ENCODE data around the gene IREB2. TPM values are rescaled to one million over a fixed set of nuclear protein-coding genes. Genes with fewer than 3 reads are reported as not detected.
A peak's percentile ranks its signal among the peaks of the same experiment; 100 is the strongest.
"Not testable (repeated sequence)": the region's sequence is repeated elsewhere in the genome, so short reads cannot be mapped to it uniquely, and the experiment has no call there.

The IREB2 gene
- total RNA-seq, 2 donors from 2014 or later = 52.4 to 59.9 TPM

DNA sequence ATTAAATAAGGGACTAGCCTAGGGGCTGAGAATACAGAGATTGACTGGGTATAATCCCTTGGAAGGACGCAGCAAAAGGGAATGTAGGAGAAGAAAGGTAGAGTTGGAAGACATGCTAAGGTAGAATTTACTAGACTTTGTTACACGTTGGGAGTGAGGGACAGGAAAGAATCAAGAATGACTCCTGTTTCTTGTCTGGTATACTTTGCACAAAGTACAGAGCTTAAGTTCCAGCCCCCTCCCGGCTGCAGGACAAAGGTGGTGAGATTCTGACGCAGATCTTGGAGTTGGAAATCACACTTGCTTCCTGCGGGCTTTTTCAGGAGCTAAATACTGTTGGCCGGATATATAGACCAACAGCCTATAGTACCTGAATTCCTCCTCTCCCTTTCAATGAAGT is 70.3 kb downstream of the IREB2 start:
- H3K4me1 ChIP-seq = no peaks in the 10 kb centered on the region
- no peaks in the 10 kb centered on the region for H3K36me3 ChIP-seq
- TF ChIP-seq, protein P1, sequence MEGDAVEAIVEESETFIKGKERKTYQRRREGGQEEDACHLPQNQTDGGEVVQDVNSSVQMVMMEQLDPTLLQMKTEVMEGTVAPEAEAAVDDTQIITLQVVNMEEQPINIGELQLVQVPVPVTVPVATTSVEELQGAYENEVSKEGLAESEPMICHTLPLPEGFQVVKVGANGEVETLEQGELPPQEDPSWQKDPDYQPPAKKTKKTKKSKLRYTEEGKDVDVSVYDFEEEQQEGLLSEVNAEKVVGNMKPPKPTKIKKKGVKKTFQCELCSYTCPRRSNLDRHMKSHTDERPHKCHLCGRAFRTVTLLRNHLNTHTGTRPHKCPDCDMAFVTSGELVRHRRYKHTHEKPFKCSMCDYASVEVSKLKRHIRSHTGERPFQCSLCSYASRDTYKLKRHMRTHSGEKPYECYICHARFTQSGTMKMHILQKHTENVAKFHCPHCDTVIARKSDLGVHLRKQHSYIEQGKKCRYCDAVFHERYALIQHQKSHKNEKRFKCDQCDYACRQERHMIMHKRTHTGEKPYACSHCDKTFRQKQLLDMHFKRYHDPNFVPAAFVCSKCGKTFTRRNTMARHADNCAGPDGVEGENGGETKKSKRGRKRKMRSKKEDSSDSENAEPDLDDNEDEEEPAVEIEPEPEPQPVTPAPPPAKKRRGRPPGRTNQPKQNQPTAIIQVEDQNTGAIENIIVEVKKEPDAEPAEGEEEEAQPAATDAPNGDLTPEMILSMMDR (IDR thresholded peaks at IDR 0.05) = no peak
- H3K27ac ChIP-seq = no peak overlapping the region
- no peaks in the 10 kb centered on the region for H3K27me3 ChIP-seq
- peak overlapping the region; percentile 81 to 85 for H3K9ac ChIP-seq (ENCODE audit: low read depth in 2 of 2, low read length in 2 of 2)
- DNase-seq = peak; percentile 32
- H3K9me3 ChIP-seq = no peaks in the 10 kb centered on the region
- intact Hi-C loops (cut with DNase I) = no loop called here
- H3K4me3 ChIP-seq = peak overlapping the region; percentile 97

DNA sequence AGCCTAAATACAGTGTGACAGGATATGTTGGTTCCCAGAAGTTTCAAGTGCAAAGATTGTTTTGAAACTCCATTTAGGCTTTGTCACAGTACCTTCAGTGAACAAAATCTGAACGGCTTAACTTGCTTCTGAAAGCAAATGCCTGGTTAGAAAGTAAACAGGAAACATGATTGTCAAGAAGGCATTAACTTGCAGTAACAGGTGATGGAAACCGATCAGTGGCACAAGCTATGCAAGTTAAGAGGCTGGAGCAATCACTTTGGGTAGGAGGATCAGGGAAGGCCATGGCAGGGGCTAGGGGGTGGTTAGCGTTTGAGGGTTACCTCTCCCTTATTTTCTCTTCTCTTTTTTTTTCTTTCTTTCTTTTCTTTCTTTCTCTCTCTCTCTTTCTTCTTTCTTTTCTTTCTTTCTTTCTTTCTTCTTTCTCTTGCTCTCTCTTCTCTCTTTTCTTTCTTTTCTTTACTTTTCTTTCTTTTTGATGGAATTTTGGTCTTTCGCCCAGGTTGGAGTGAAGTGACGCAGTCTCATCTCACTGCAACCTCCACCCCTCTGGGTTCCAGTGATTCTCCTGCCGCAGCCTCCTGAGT is 71.8 kb downstream of the IREB2 start:
- no peak overlapping the region for H3K4me3 ChIP-seq
- TF ChIP-seq, protein P1 (IDR thresholded peaks at IDR 0.05) = no peak
- intact Hi-C loops (cut with DNase I) = no loop called here
- H3K27me3 ChIP-seq = no peaks in the 10 kb centered on the region
- H3K9me3 ChIP-seq = no peaks in the 10 kb centered on the region
- no peak overlapping the region for H3K9ac ChIP-seq (ENCODE audit: low read depth in 2 of 2, low read length in 2 of 2)
- no peaks in the 10 kb centered on the region for H3K36me3 ChIP-seq
- DNase-seq = no peak
- H3K4me1 ChIP-seq = no peaks in the 10 kb centered on the region
- H3K27ac ChIP-seq = no peak overlapping the region

DNA sequence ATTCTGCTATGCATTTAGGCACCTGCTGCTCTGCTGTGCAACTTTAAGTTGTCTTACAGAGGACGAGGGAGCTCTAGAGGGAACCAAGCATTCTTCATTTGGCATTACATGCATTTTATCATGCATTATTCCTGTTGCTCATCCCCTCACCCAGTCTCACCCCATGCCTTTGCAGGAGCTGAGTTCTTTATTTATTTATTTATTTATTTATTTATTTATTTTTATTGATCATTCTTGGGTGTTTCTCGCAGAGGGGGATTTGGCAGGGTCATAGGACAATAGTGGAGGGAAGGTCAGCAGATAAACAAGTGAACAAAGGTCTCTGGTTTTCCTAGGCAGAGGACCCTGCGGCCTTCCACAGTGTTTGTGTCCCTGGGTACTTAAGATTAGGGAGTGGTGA is 82.0 kb downstream of the IREB2 start:
- intact Hi-C loops (cut with DNase I); H3K9me3 ChIP-seq; H3K36me3 ChIP-seq; H3K4me3 ChIP-seq; H3K27me3 ChIP-seq; DNase-seq; H3K27ac ChIP-seq; H3K4me1 ChIP-seq; H3K9ac ChIP-seq (ENCODE audit: low read depth in 2 of 2, low read length in 2 of 2): not testable (repeated sequence)

DNA sequence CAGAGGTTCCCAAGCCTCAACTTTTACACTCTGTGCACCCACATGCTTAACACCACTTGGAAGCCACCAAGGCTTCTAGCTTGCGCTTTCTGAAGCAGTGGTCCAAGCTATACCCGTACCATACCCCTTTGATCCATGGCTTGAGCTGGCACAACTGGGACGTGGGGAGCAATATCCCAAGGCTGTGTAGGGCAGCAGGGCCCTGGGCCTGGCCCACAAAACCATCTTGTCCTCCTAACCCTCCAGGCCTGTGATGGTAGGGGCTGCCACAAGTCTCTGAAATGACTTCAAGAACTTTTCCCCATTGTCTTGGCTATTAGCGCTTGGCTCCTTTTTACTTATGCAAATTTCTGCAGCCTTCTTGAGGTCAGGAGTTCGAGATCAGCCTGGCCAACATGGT is 86.2 kb downstream of the IREB2 start:
- Histone ChIP-seq H3K9me3 (no peaks in the 10 kb centered on the region), H3K27me3 (no peaks in the 10 kb centered on the region), H3K4me3 (no peak overlapping the region), H3K27ac (no peak overlapping the region), H3K36me3 (no peaks in the 10 kb centered on the region), H3K4me1 (no peaks in the 10 kb centered on the region), H3K9ac (ENCODE audit: low read depth in 2 of 2, low read length in 2 of 2) (no peak overlapping the region)
- DNase-seq = no peak
- intact Hi-C loops (cut with DNase I) = no loop called here
- TF ChIP-seq, protein P1 (IDR thresholded peaks at IDR 0.05) = no peak

DNA sequence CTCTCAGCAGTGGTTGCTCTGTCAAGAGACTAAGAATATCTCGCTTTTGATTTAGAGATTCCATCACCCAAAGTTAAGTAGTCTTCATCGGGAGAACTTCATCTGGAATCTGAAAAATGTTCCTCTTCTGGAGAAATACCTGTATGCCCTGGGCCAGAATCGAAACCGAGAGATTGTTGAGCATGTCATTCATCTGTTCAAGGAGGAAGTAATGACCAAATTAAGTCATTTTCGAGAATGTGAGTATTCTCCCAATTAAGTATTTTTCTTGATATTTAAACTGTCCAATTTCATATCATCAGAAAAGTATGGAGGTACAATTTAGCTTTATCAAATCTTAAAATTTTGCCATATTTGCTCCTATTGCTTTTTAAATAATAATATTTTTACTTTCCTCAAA is 89.3 kb downstream of the IREB2 start:
- TF ChIP-seq, protein P1 (IDR thresholded peaks at IDR 0.05) = no peak
- Histone ChIP-seq H3K36me3 (no peaks in the 10 kb centered on the region), H3K9me3 (no peaks in the 10 kb centered on the region), H3K27ac (no peak overlapping the region), H3K4me3 (no peak overlapping the region), H3K4me1 (no peaks in the 10 kb centered on the region), H3K27me3 (no peaks in the 10 kb centered on the region), H3K9ac (ENCODE audit: low read depth in 2 of 2, low read length in 2 of 2) (no peak overlapping the region)
- intact Hi-C loops (cut with DNase I) = no loop called here
- no peak for DNase-seq

DNA sequence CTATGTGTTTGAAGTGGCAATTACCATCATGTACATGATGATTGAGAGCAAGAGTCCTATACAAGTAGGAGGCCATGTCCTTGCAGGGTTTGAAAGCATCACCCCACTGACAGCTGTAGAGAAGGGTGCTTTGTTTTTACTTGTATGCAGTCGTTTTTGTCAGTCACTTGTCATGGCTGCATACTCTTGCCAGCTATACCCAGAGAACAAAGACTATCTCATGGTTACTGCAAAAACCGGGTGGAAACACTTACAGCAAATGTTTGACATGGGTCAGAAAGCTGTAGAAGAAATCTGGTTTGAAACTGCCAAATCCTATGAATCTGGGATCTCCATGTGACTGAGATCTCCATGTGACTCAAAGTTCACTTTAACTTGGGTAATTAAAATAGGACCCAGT is 95.3 kb downstream of the IREB2 start:
- Histone ChIP-seq H3K9me3 (no peaks in the 10 kb centered on the region), H3K4me3 (no peak overlapping the region), H3K36me3 (no peaks in the 10 kb centered on the region), H3K27ac (no peak overlapping the region), H3K4me1 (no peaks in the 10 kb centered on the region), H3K9ac (ENCODE audit: low read depth in 2 of 2, low read length in 2 of 2) (no peak overlapping the region), H3K27me3 (no peaks in the 10 kb centered on the region)
- TF ChIP-seq, protein P1 (IDR thresholded peaks at IDR 0.05) = no peak
- intact Hi-C loops (cut with DNase I) = no loop called here
- DNase-seq = no peak

Measured in colonic mucosa (tissue), 4 donors.